Endometrium (tissue), 2 donors: Measurements from ENCODE around the gene ANKRD45.
"Not testable (repeated sequence)": the region's sequence is repeated elsewhere in the genome, so short reads cannot be mapped to it uniquely, and the experiment has no call there.

Experiments used
- FAIRE-seq: peaks from 2 replicates; lab custom pipeline; 2012; peaks lifted over from hg19 to GRCh38; lab: Jason Lieb, UNC
- donor health status: control.
- donor health status: control.

Gene ANKRD45

GRCh38 chr1:173642450-173643139, 27.1 kb downstream of the ANKRD45 start:
- not testable (repeated sequence) for FAIRE-seq

GRCh38 chr1:173639102-173639501, 30.5 kb downstream of the ANKRD45 start:
- no peak for FAIRE-seq

- no peak for FAIRE-seq
These were observed 31.3 kb downstream of the ANKRD45 start for GRCh38 chr1:173638043-173639021.

GRCh38 chr1:173637236-173638042, 32.2 kb downstream of the ANKRD45 start:
- FAIRE-seq = not testable (repeated sequence)

- no peak for FAIRE-seq
These were observed 34.5 kb downstream of the ANKRD45 start, which contains the start of gene TEX50 for GRCh38 chr1:173635116-173635515. Gene TEX50 (plus strand): TSS chr1:173635338. CDS start chr1:173635522, 184 bp downstream.

GRCh38 chr1:173628888-173629287, 40.8 kb downstream of the ANKRD45 start:
- FAIRE-seq = no peak

- no peak for FAIRE-seq
These were observed 42.4 kb downstream of the ANKRD45 start for GRCh38 chr1:173627269-173627668.

GRCh38 chr1:173616859-173617258, 52.8 kb downstream of the ANKRD45 start:
- no peak for FAIRE-seq

GRCh38 chr1:173613086-173613485, 56.6 kb downstream of the ANKRD45 start:
- not testable (repeated sequence) for FAIRE-seq

GRCh38 chr1:173608503-173609216, 61.0 kb downstream of the ANKRD45 start:
- FAIRE-seq = no peak

GRCh38 chr1:173603056-173603591, 66.5 kb downstream of the ANKRD45 start, which contains the start of gene SLC9C2:
Gene SLC9C2 (minus strand): TSS chr1:173603072. CDS start chr1:173601776, 1,296 bp downstream.
- FAIRE-seq = peak; percentile 54

- FAIRE-seq = no peak
These were observed 68.1 kb downstream of the ANKRD45 start for GRCh38 chr1:173601588-173601987.

- FAIRE-seq = no peak
These were observed 73.4 kb downstream of the ANKRD45 start for GRCh38 chr1:173596097-173596825.

GRCh38 chr1:173591138-173591537, 78.5 kb downstream of the ANKRD45 start:
- not testable (repeated sequence) for FAIRE-seq

- FAIRE-seq = no peak
These were observed 79.1 kb downstream of the ANKRD45 start for GRCh38 chr1:173590557-173590956.

- no peak for FAIRE-seq
These were observed 88.1 kb downstream of the ANKRD45 start for GRCh38 chr1:173581383-173582079.

- FAIRE-seq = no peak
These were observed 89.0 kb downstream of the ANKRD45 start for GRCh38 chr1:173580658-173581057.

- FAIRE-seq = no peak
These were observed 89.6 kb downstream of the ANKRD45 start for GRCh38 chr1:173580071-173580470.

GRCh38 chr1:173573596-173573995, 96.1 kb downstream of the ANKRD45 start:
- no peak for FAIRE-seq
